Spleen (tissue), 7 donors: ENCODE data around the gene ARHGAP45.

ENCODE experiments used
- CTCF ChIP-seq, 11 experiments: fragments of 200-600 bp in 7 of 11; fragments of 450-650 bp in 4 of 11; sonication (generic) in 4 of 11; IDR thresholded peaks in 8 of 11; conservative IDR thresholded peaks in 3 of 11; 1 replicate in 7 of 11; 2 replicates in 4 of 11; pipeline versions ENCODE4 v1.4.0 to v1.8.0; 2016 to 2021; ENCODE audit warnings: antibody characterized with exemption in 11 of 11, inconsistent platforms in 4 of 11, mild to moderate bottlenecking in 1 of 11
- POLR2A ChIP-seq, 3 donors: fragments of 450-650 bp; IDR thresholded peaks; one replicate each; pipeline ENCODE4 v1.5.1; 2017; ENCODE audit warnings: antibody characterized with exemption in 3 of 3, mild to moderate bottlenecking in 1 of 3
- donor health status: DM: no; HTN: no; CAD: no; lungs with moderate emphysema.
- donor health status: DM: no; HTN: no; CAD: no.
- donor health status: DM: no; HTN: no; CAD: no.

DNA sequence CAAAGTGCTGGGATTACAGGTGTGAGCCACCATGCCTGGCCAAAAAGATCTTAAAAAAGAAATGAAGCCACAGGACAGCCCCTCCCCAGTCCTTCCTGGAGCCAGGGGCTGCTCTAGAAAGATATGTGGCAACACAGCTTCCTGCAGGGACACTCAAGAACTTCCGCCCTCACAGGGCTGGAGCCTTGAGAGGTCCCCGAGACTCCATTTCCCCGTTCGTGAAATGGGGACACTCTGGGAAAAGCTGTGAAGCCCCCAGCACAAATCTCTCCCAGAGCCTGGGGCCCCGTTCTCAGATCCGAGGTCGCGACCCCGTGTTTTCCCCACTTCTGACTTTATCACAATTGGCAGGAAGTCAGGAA, 34.4 kb downstream of the ARHGAP45 start:
- TF ChIP-seq CTCF (IDR thresholded peaks at IDR 0.05 in 8 of 11, conservative IDR thresholded peaks at IDR 0.05 in 3 of 11) (no peak), POLR2A (IDR thresholded peaks at IDR 0.05) (no peak)
